Prostate gland (tissue), 2 donors: ENCODE results near the gene MBNL1. TPM values are rescaled to one million over a fixed set of nuclear protein-coding genes. Genes with fewer than 3 reads are reported as not detected.

Experiments used
- DNase-seq: peaks from one replicate; pipeline ENCODE4 v3.0.0-alpha.2; 2019; ENCODE audit warnings: low spot score
- H3K27ac ChIP-seq, 2 donors: fragments of 200-600 bp; sonication (generic); 2 replicates each; pipeline ENCODE4 v1.5.1; 2017 to 2019
- H3K27me3 ChIP-seq: fragments of 200-600 bp; sonication (generic); replicated peaks from 2 replicates; pipeline ENCODE4 v1.5.1; 2019; ENCODE audit not compliant: insufficient read depth
- H3K36me3 ChIP-seq, 2 donors: fragments of 200-600 bp; sonication (generic); 1 replicate in 1 of 2; 2 replicates in 1 of 2; pipeline versions ENCODE4 v1.5.1 to v1.8.1; 2017 to 2019
- H3K4me1 ChIP-seq: fragments of 200-600 bp; sonication (generic); replicated peaks from 2 replicates; pipeline ENCODE4 v1.5.1; 2019
- H3K4me3 ChIP-seq, 2 donors: fragments of 200-600 bp; sonication (generic); 2 replicates each; pipeline ENCODE4 v1.5.1; 2017 to 2019
- H3K9me3 ChIP-seq: fragments of 200-600 bp; sonication (generic); 2 replicates; pipeline ENCODE4 v1.5.1; 2017
- POLR2A ChIP-seq: fragments of 450-650 bp; IDR thresholded peaks from one replicate; pipeline ENCODE4 v1.6.1; 2016; ENCODE audit warnings: antibody characterized with exemption, mild to moderate bottlenecking
- POLR2AphosphoS5 ChIP-seq: sonication (generic); formaldehyde crosslinking; IDR thresholded peaks from one replicate; pipeline ENCODE4 v1.6.1; 2017; ENCODE audit warnings: antibody characterized with exemption
- WGBS: methylation state at CpG from one replicate; pipeline ENCODE4 v1.1.5; 2018; 5-methylcytosine and 5-hydroxymethylcytosine counted together
- intact Hi-C: fragments of 100-400 bp; cut with DNase I; formaldehyde crosslinking; loops from one replicate; pipeline ENCODE4 v1.14.2; 2022
- total RNA-seq, 2 donors: library from RNA; depleted of rRNA; stranded (reverse); fragments of >200 nt; gene quantifications; one replicate each; pipeline ENCODE4 v1.1.0, GENCODE V29; 2016
- TF ChIP-seq, protein P1 (sequence below), 4 experiments: fragments of 200-600 bp in 2 of 4; fragments of 450-650 bp in 2 of 4; sonication (generic) in 2 of 4; IDR thresholded peaks; 1 replicate in 3 of 4; 2 replicates in 1 of 4; pipeline ENCODE4 v1.5.1; 2016 to 2019; ENCODE audit warnings: antibody characterized with exemption in 4 of 4, mild to moderate bottlenecking in 2 of 4, moderate library complexity in 2 of 4

The MBNL1 gene
- total RNA-seq, 2 donors from 2014 or later = 131 to 226 TPM

DNA sequence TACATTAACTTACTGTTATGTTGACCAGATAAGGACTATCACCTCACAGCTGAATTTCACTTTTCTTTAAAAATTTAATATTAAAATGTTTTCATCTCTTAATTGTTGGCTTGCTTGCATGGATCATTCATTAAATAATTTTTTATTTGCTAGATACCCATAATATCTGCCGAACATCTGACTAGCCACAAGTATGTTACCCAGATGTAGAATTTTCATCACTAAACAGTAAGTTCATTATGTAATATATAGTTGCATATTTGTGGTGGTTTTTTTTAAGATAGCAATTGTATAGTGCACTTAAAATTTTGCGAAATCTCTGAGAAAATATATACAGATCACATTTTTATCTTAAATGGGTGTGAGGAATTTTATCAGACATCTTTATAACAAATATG, 190.4 kb downstream of the MBNL1 start:
- no peaks in the 10 kb centered on the region for H3K9me3 ChIP-seq
- no peak overlapping the region for H3K4me3 ChIP-seq
- H3K4me1 ChIP-seq = no peaks in the 10 kb centered on the region
- WGBS = 93% methylated on average over 2 of the region's 2 CpGs
- intact Hi-C loops = loop anchor here (10.0 kb wide), 1 partner anchor 274 kb away; no protein-coding TSS in a partner anchor
- TF ChIP-seq, protein P1, sequence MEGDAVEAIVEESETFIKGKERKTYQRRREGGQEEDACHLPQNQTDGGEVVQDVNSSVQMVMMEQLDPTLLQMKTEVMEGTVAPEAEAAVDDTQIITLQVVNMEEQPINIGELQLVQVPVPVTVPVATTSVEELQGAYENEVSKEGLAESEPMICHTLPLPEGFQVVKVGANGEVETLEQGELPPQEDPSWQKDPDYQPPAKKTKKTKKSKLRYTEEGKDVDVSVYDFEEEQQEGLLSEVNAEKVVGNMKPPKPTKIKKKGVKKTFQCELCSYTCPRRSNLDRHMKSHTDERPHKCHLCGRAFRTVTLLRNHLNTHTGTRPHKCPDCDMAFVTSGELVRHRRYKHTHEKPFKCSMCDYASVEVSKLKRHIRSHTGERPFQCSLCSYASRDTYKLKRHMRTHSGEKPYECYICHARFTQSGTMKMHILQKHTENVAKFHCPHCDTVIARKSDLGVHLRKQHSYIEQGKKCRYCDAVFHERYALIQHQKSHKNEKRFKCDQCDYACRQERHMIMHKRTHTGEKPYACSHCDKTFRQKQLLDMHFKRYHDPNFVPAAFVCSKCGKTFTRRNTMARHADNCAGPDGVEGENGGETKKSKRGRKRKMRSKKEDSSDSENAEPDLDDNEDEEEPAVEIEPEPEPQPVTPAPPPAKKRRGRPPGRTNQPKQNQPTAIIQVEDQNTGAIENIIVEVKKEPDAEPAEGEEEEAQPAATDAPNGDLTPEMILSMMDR (IDR thresholded peaks at IDR 0.05) = no peak
- H3K36me3 ChIP-seq = no peaks in the 10 kb centered on the region
- no peak for DNase-seq
- H3K27me3 ChIP-seq = no peaks in the 10 kb centered on the region
- no peak overlapping the region for H3K27ac ChIP-seq

DNA sequence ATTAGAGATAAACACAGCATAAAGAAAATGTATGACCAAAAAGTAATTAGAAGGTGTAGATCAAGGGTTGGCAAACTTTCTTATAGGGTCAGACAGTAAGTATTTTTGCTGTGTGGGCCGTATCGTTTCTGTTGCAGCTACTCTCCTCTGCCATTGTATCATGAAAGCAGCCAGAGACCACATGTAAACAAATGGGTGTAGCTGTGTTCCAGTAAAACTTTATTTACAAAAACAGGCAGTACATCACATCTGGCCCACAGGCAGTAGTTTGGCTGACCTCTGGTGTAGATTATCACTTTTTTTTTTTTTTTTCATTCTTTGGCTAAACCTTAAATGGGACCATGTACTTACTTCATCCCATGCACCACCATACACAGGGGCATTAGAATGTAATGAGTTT, 190.8 kb downstream of the MBNL1 start:
- DNase-seq = no peak
- TF ChIP-seq, protein P1 (IDR thresholded peaks at IDR 0.05) = no peak
- Histone ChIP-seq H3K9me3 (no peaks in the 10 kb centered on the region), H3K27ac (no peak overlapping the region), H3K36me3 (no peaks in the 10 kb centered on the region), H3K4me1 (no peaks in the 10 kb centered on the region), H3K27me3 (no peaks in the 10 kb centered on the region), H3K4me3 (no peak overlapping the region)
- intact Hi-C loops = loop anchor here (10.0 kb wide), 1 partner anchor 275 kb away; no protein-coding TSS in a partner anchor
- 80% methylated on average over 2 of the region's 2 CpGs for WGBS

DNA sequence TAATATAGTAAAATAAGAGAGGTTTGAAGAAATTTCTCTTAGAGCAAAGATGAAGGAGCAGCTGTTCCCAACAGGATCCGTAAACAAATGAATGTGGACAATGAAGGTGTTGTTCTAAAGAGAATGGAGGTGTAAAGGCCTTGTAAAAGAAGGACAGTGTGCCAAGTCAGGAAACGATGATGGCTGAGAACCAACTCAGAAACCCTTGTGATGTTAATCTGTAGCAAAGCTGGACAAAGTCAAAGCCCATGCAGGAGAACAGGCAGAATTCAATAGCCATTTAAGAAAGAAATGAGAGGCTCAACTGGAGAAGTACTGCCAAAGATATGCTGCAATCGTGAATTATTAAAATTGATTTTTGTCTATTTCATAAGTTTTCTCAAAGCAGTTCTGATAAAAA, 192.2 kb downstream of the MBNL1 start:
- H3K27me3 ChIP-seq = no peaks in the 10 kb centered on the region
- TF ChIP-seq, protein P1 (IDR thresholded peaks at IDR 0.05) = no peak
- TF ChIP-seq POLR2AphosphoS5 = no peak
- no peaks in the 10 kb centered on the region for H3K4me1 ChIP-seq
- DNase-seq = no peak
- H3K4me3 ChIP-seq = no peak overlapping the region
- H3K9me3 ChIP-seq = no peaks in the 10 kb centered on the region
- H3K36me3 ChIP-seq = no peaks in the 10 kb centered on the region
- 41% methylated on average over 3 of the region's 3 CpGs for WGBS
- no peak overlapping the region for H3K27ac ChIP-seq
- intact Hi-C loops = no loop called here

DNA sequence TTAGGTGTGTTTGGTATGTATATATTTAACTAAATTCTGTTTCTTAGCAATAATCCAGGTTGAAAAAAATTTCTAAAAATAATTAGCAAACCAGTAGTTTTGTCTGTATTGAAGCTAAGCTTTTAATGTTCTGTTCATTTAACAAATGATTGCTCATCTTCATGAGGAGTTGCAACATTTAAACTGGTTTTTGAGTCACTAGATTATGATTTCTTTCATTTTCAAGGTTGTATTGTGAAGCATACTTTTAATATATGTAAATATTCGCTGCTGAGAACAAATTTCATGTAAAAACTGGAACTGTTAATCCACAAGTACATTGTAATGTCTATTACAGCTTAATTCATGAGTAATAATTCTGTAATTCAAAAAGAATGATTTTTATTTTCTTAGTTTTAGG, 192.7 kb downstream of the MBNL1 start:
- 93% methylated on average over 1 of the region's 1 CpG for WGBS
- no peak overlapping the region for H3K4me3 ChIP-seq
- TF ChIP-seq, protein P1 (IDR thresholded peaks at IDR 0.05) = no peak
- TF ChIP-seq POLR2AphosphoS5 (no peak), POLR2A (no peak)
- intact Hi-C loops = no loop called here
- no peaks in the 10 kb centered on the region for H3K4me1 ChIP-seq
- no peaks in the 10 kb centered on the region for H3K27me3 ChIP-seq
- no peak for DNase-seq
- no peaks in the 10 kb centered on the region for H3K36me3 ChIP-seq
- no peaks in the 10 kb centered on the region for H3K9me3 ChIP-seq
- no peak overlapping the region for H3K27ac ChIP-seq

DNA sequence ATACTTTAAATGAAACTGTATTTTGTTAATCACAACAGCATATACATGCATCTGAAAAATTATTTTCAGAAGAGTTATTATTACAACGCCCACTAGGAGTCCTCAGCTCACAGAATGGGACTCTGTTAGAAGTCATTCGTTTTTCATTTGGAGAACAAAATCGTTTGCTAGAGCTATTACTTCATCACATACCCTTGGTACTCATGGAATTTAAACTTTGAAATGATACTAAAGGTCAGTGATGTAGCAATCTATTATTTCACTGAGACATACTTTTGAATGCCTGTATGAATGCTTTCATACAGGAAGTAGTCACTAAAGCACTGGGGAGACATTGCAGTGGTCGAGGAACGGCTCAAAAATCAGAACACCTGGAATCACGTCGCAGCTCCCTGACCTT, 198.1 kb downstream of the MBNL1 start:
- no peaks in the 10 kb centered on the region for H3K9me3 ChIP-seq
- H3K36me3 ChIP-seq = no peaks in the 10 kb centered on the region
- no peak for TF ChIP-seq POLR2A
- TF ChIP-seq, protein P1 (IDR thresholded peaks at IDR 0.05) = peak in 1 of 4 experiments; percentile 32
- H3K27me3 ChIP-seq = no peaks in the 10 kb centered on the region
- intact Hi-C loops = no loop called here
- WGBS = 76% methylated on average over 7 of the region's 7 CpGs
- H3K4me3 ChIP-seq = no peak overlapping the region
- no peak overlapping the region for H3K27ac ChIP-seq
- no peaks in the 10 kb centered on the region for H3K4me1 ChIP-seq
- no peak for DNase-seq
